Mammary epithelial cell (primary cell): ENCODE measurements around the gene CACNA1E.

Source experiments
- CTCF ChIP-seq, 2 donors: IDR thresholded peaks in 1 of 2; conservative IDR thresholded peaks in 1 of 2; 2 replicates each; pipeline ENCODE4 v1.5.1; 2011 to 2012; ENCODE audit warnings: inconsistent platforms in 2 of 2, low read length in 2 of 2, mild to moderate bottlenecking in 2 of 2, control low read depth in 1 of 2, low read depth in 1 of 2; ENCODE audit not compliant: insufficient read depth in 1 of 2; ENCODE audit errors: extremely low read depth in 1 of 2
- EZH2 ChIP-seq: IDR thresholded peaks from 2 replicates; pipeline ENCODE4 v1.6.1; 2012; ENCODE audit warnings: low read length, inconsistent platforms, borderline replicate concordance

GRCh38 chr1:181791721-181792120, 308.4 kb downstream of the CACNA1E start:
- TF ChIP-seq CTCF (conservative IDR thresholded peaks at IDR 0.05 in 1 of 2, IDR thresholded peaks at IDR 0.05 in 1 of 2; ENCODE audit: extremely low read depth in 1 of 2, insufficient read depth in 1 of 2, low read depth in 1 of 2, low read length in 2 of 2), result no peak
- no peak for TF ChIP-seq EZH2
